Measurements from ENCODE around the gene SLC26A5.
"Not testable (repeated sequence)": the region's sequence is repeated elsewhere in the genome, so short reads cannot be mapped to it uniquely, and the experiment has no call there.

The SLC26A5 gene

GRCh38 chr7:103423467-103424179 lies 22.4 kb downstream of the SLC26A5 start:
- no peak overlapping the region for H3K27ac Mint-ChIP-seq

GRCh38 chr7:103420857-103421384 lies 25.1 kb downstream of the SLC26A5 start:
- Mint-ChIP-seq H3K4me1 (ENCODE audit: low read depth) (no peaks in the 10 kb centered on the region), H3K27me3 (peaks cover 5% of the 10 kb centered on the region), H3K27ac (no peak overlapping the region), H3K9me3 (ENCODE audit: low read depth) (no peaks in the 10 kb centered on the region), H3K36me3 (no peaks in the 10 kb centered on the region), H3K4me3 (no peak overlapping the region)

More at GRCh38 chr7:103423467-103424179, 22.4 kb downstream of the SLC26A5 start:
- Mint-ChIP-seq H3K4me3 (no peak overlapping the region), H3K36me3 (no peaks in the 10 kb centered on the region), H3K27me3 (peaks cover 4% of the 10 kb centered on the region), H3K9me3 (ENCODE audit: low read depth) (no peaks in the 10 kb centered on the region), H3K4me1 (ENCODE audit: low read depth) (no peaks in the 10 kb centered on the region)

GRCh38 chr7:103418241-103418640 lies 27.8 kb downstream of the SLC26A5 start:
- Mint-ChIP-seq H3K27ac (no peak overlapping the region), H3K36me3 (no peaks in the 10 kb centered on the region), H3K4me3 (no peak overlapping the region)

GRCh38 chr7:103413407-103413806 lies 32.6 kb downstream of the SLC26A5 start:
- H3K36me3 Mint-ChIP-seq = no peaks in the 10 kb centered on the region
- no peaks in the 10 kb centered on the region for H3K9me3 Mint-ChIP-seq (ENCODE audit: low read depth)
- H3K27me3 Mint-ChIP-seq = peaks cover 6% of the 10 kb centered on the region
- H3K4me1 Mint-ChIP-seq (ENCODE audit: low read depth) = no peaks in the 10 kb centered on the region
- H3K27ac Mint-ChIP-seq = no peak overlapping the region
- H3K4me3 Mint-ChIP-seq = no peak overlapping the region

More at GRCh38 chr7:103418241-103418640, 27.8 kb downstream of the SLC26A5 start:
- H3K9me3 Mint-ChIP-seq (ENCODE audit: low read depth) = no peaks in the 10 kb centered on the region
- H3K27me3 Mint-ChIP-seq = peaks cover 6% of the 10 kb centered on the region
- H3K4me1 Mint-ChIP-seq (ENCODE audit: low read depth) = no peaks in the 10 kb centered on the region

GRCh38 chr7:103412151-103412550 lies 33.9 kb downstream of the SLC26A5 start:
- Mint-ChIP-seq H3K4me1 (ENCODE audit: low read depth) (no peaks in the 10 kb centered on the region), H3K36me3 (no peaks in the 10 kb centered on the region), H3K27me3 (peaks cover 4% of the 10 kb centered on the region), H3K4me3 (no peak overlapping the region), H3K27ac (no peak overlapping the region), H3K9me3 (ENCODE audit: low read depth) (no peaks in the 10 kb centered on the region)

- H3K4me3 Mint-ChIP-seq; H3K27me3 Mint-ChIP-seq; H3K9me3 Mint-ChIP-seq (ENCODE audit: low read depth); H3K27ac Mint-ChIP-seq; H3K4me1 Mint-ChIP-seq (ENCODE audit: low read depth); H3K36me3 Mint-ChIP-seq: not testable (repeated sequence)
These were observed 40.0 kb downstream of the SLC26A5 start for GRCh38 chr7:103405789-103406613.

GRCh38 chr7:103399687-103400086 lies 46.3 kb downstream of the SLC26A5 start:
- H3K27me3 Mint-ChIP-seq; H3K4me3 Mint-ChIP-seq; H3K27ac Mint-ChIP-seq; H3K9me3 Mint-ChIP-seq (ENCODE audit: low read depth); H3K4me1 Mint-ChIP-seq (ENCODE audit: low read depth); H3K36me3 Mint-ChIP-seq: not testable (repeated sequence)

- Mint-ChIP-seq H3K27ac (no peak overlapping the region), H3K27me3 (peaks cover 1% of the 10 kb centered on the region), H3K9me3 (ENCODE audit: low read depth) (no peaks in the 10 kb centered on the region), H3K4me3 (no peak overlapping the region), H3K4me1 (ENCODE audit: low read depth) (no peaks in the 10 kb centered on the region), H3K36me3 (no peaks in the 10 kb centered on the region)
These were observed 47.4 kb downstream of the SLC26A5 start for GRCh38 chr7:103398483-103399127.

GRCh38 chr7:103396471-103396870 lies 49.5 kb downstream of the SLC26A5 start:
- Mint-ChIP-seq H3K4me3 (no peak overlapping the region), H3K27ac (no peak overlapping the region), H3K9me3 (ENCODE audit: low read depth) (no peaks in the 10 kb centered on the region)

GRCh38 chr7:103395071-103395470 lies 50.9 kb downstream of the SLC26A5 start:
- H3K9me3 Mint-ChIP-seq (ENCODE audit: low read depth) = no peaks in the 10 kb centered on the region
- peaks cover 5% of the 10 kb centered on the region for H3K27me3 Mint-ChIP-seq
- no peaks in the 10 kb centered on the region for H3K36me3 Mint-ChIP-seq
- no peak overlapping the region for H3K4me3 Mint-ChIP-seq
- no peak overlapping the region for H3K27ac Mint-ChIP-seq
- no peaks in the 10 kb centered on the region for H3K4me1 Mint-ChIP-seq (ENCODE audit: low read depth)

More at GRCh38 chr7:103396471-103396870, 49.5 kb downstream of the SLC26A5 start:
- Mint-ChIP-seq H3K36me3 (no peaks in the 10 kb centered on the region), H3K27me3 (peaks cover 1% of the 10 kb centered on the region), H3K4me1 (ENCODE audit: low read depth) (no peaks in the 10 kb centered on the region)

- H3K4me3 Mint-ChIP-seq = no peak overlapping the region
- H3K9me3 Mint-ChIP-seq (ENCODE audit: low read depth) = no peaks in the 10 kb centered on the region
- no peaks in the 10 kb centered on the region for H3K4me1 Mint-ChIP-seq (ENCODE audit: low read depth)
- no peak overlapping the region for H3K27ac Mint-ChIP-seq
- H3K27me3 Mint-ChIP-seq = peaks cover 7% of the 10 kb centered on the region
- no peaks in the 10 kb centered on the region for H3K36me3 Mint-ChIP-seq
These were observed 51.4 kb downstream of the SLC26A5 start for GRCh38 chr7:103394566-103394965.

GRCh38 chr7:103391976-103392375 lies 54.0 kb downstream of the SLC26A5 start:
- H3K4me1 Mint-ChIP-seq (ENCODE audit: low read depth) = no peaks in the 10 kb centered on the region
- no peaks in the 10 kb centered on the region for H3K36me3 Mint-ChIP-seq
- H3K9me3 Mint-ChIP-seq (ENCODE audit: low read depth) = no peaks in the 10 kb centered on the region
- H3K27me3 Mint-ChIP-seq = peaks cover 7% of the 10 kb centered on the region
- no peak overlapping the region for H3K4me3 Mint-ChIP-seq
- H3K27ac Mint-ChIP-seq = no peak overlapping the region

GRCh38 chr7:103391150-103391549 lies 54.9 kb downstream of the SLC26A5 start:
- Mint-ChIP-seq H3K27me3 (peaks cover 7% of the 10 kb centered on the region), H3K9me3 (ENCODE audit: low read depth) (no peaks in the 10 kb centered on the region), H3K27ac (no peak overlapping the region), H3K4me1 (ENCODE audit: low read depth) (no peaks in the 10 kb centered on the region), H3K36me3 (no peaks in the 10 kb centered on the region), H3K4me3 (no peak overlapping the region)

GRCh38 chr7:103389263-103389662 lies 56.7 kb downstream of the SLC26A5 start:
- Mint-ChIP-seq H3K4me3 (no peak overlapping the region), H3K27ac (no peak overlapping the region), H3K36me3 (no peaks in the 10 kb centered on the region), H3K27me3 (peaks cover 5% of the 10 kb centered on the region), H3K9me3 (ENCODE audit: low read depth) (no peaks in the 10 kb centered on the region), H3K4me1 (ENCODE audit: low read depth) (no peaks in the 10 kb centered on the region)
